Stimulated activated CD4-positive, alpha-beta T cell treated with anti-CD3 and anti-CD28 coated beads, Interleukin-1b, Interleukin-23, amount 100 ng/mL, for 1 hour (primary cell): ENCODE results near the gene ARFGAP3.
"Not testable (repeated sequence)": the region's sequence is repeated elsewhere in the genome, so short reads cannot be mapped to it uniquely, and the experiment has no call there.

Source experiments
- DNase-seq, 2 donors: peaks; one replicate each; pipeline ENCODE4 v3.0.0-alpha.2; 2020; ENCODE audit warnings: low read depth in 2 of 2

Gene ARFGAP3

DNA sequence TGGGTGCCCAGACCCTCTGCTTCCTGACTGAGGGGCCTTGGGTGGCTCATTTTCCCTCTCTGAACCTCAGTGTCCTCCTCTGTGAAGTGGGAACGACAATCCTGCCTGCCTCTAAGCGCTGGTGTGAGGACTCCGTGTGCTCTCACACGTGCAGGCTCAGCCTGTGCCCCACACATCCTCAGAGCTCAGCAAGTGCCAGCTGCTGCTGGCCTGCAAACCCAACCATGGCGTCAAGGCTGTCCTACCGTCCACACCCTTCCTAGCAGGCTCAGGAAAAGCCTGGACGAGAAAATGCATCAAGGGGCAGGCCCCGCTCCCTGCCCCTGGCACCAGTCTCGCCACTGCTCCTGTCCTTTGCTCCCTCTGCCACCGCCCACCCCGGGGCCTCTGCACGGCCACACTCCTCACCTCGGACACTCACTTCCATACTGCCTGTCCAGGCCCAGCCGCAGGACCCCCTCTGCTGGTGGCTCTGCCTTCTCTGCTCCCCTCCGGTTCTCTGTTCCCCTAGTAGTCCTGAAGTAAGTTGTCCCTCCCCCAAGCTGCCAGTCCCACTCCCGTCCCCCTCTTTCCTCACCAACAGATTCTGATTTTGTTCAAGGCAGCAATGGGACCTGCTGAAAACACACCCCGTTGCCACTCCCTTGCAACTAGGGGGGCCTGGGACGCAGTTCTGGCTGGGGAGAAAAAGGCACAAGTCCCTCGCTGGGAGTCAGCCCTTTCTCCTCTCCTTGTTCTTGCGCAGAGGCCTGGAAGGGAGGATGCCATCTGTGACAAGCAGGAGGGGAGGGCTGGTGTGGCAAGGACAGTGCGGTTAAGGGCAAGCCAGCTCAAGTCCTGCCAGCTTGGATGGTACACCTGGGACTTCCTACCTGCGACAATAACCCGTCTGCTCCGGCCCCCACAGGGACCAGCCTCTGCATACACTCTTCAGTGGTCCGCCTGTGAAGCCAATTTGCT is 62.2 kb downstream of the ARFGAP3 start:
- no peak for DNase-seq

DNA sequence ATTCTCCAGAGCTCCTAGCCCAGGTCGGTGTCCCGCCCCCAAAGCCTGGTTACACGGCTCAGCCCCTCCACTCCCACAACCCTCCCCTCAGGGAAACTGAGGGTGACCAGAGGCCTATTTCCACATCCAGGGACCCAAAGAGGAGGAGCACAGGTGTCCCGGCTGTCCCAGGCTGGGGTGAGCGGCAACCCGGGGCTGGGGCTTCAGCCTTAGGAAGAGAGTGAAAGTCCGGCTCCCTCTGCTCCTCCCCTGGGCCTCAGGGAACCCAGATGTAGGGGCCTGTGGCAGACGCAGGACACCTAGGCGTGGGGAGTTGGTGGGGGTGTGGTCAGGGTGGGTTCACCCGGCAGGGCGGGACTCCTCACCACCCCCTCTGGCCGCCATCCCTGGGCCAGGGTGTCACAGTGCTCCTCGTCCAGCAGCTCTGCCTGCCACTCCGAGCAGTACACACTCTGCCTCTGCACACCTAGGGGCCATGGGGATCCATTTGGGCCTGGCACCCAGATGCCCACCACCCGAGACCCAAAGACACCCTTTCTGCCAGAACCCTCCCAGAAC is 63.1 kb downstream of the ARFGAP3 start:
- DNase-seq, result no peak

DNA sequence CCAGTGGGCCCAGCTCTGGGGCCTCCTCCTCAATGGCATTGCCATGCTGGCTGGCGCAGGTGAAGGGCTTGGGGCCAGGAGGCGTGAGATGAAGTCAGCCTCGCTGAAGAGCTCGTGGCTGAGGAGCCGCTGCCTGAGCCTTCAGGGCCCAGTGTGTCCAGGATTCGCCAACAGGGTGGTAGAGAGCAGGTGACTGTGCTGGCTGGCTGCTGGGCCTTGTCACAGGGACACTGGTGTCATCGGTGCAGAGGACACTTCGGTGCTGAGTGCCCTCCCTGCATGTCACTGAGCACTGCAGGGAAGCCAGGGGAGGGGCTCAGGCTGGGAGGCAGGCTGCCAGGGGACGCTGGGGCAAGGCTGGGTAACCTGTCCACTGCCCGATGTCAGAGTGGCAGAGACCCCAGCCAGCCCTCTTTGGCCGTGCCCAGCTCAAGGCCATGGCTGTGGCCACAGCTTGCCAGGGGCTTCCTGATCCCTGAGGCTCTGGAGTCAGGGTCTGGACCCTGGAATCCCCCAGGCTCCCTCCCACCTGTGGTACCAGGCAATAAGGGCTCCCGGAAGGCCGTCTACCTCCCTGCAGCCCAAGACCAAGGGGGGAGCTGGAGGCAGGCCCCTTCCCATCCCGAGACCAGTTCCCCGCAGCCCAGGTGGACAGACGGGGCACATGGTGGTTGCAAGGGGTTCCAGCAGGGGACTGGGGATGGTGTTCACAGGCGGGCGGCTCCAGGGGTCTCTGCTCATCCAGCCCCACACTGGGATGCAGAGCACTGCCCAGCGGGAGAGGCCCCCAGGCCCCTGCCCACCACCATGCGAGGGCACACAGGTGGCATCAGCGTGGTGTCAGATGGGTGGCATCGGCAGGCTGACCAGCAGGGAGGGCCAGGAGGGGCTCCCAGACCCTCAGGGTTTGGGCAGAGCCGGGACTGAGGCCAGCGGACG is 63.9 kb downstream of the ARFGAP3 start:
- DNase-seq, result no peak

DNA sequence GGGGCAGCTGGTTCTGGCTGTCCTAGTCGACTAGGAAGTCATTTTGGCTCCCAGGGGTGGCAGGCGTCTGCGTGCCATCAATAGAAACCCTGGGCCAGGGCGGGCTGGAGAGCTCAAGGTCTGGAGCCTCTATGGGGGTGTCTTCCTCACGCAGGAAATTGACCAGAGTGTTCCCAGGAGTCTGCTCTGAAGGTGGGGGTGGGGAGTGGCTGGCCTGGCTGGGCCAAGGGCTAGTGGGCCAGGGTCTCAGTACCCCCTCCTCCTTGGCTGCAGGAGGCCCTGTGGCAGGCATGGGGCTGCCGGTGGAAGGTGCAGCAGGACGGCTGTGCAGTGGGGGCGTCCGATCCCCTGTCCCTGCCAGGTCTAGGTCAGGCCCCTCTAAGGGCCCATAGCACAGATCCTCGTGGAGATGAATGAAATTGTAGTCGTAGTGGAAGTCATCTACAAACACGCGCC is 64.6 kb downstream of the ARFGAP3 start:
- no peak for DNase-seq

DNA sequence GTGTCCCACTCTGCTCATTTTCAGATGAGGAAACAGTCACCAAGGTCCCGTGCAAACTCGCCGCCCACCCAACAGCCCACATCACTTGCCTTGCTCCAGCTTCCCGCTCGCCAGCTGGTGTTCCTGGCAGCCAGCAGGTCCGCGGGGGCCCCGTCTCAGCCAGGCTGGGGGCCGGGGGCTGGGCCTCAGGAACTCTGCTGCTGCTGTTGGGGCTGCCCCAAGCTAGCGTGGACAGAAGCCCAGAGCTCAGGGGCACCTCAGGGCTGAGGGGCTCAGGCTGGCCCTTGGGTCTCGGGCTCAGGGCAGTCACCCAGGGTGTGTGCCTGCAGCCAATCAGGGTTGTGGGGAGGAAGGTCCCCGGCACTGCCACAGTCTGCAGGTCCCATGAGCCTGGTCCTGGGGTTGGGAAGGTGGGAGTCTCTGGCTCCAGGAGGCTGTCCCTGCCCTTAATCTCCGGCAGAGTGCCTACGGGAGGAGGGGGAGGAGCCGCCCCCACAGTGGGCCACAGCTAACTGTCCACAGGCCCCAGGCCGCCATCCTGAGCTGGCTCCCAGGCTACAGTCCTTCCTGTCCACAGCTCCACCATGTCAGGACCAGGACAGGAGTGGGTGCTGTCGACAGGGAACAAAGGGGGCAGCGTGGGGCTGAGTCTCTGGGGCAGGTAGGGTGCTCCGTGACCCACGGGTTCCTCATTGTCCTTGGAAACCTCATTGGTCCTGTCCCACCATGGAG is 65.2 kb downstream of the ARFGAP3 start:
- DNase-seq, result no peak

DNA sequence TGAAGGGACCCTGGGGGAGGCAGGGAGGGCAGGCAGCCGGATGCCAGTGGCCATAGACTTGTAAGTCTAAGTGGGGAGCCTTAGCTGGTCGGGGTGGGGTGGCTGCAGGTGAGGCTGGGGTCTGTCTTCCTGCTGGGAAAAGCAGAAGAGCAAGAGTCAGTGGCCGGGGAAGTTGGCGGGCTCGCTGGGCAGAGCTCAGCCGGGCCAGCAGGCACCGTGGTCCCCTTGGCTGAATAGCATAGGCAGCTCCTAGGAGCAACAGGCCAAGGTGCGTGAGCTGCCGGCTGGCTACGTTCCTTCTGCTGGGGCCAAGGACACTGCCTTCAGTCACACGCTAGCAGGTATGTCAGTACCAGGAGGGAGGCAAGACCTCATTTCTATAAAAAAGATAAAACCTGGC is 68.6 kb downstream of the ARFGAP3 start:
- DNase-seq, result no peak

DNA sequence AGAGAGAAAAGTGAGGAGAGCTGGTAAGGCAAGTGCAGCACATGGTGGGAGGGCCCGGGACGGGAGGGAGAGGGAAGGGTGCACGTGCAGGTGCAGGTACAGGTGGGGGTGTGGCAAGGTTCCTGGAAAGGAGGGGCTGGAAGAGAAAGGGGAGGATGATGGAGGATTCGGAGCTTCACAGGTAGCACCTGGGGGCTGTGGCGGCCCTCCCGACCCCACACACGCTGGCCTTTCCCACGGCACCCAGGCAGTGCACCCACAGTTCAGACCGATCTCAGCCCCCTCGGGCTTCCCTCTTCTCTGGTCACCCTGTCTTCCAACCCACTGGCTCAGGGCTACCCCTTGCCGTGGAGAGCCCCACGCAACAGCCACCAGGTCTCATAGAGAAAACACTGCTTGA is 69.1 kb downstream of the ARFGAP3 start:
- DNase-seq, result no peak

DNA sequence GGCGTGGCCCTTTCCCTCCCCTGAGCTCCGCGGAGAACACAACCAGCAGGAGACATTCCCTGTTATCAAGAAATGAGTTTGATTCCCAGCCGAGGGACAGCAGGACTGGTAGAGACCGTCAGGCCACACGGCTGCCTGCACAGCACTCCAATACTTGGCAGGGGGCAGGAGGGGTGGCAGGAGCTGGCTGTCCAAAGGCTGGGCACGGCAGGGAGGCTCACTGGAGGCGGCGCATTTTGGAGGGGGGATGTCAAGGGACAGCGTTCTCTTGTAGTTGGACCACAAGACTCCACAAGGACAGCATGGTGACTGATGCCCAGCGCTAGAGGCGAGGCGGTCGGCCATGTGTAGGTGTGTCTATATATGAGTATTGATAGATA is 69.7 kb downstream of the ARFGAP3 start:
- no peak for DNase-seq

DNA sequence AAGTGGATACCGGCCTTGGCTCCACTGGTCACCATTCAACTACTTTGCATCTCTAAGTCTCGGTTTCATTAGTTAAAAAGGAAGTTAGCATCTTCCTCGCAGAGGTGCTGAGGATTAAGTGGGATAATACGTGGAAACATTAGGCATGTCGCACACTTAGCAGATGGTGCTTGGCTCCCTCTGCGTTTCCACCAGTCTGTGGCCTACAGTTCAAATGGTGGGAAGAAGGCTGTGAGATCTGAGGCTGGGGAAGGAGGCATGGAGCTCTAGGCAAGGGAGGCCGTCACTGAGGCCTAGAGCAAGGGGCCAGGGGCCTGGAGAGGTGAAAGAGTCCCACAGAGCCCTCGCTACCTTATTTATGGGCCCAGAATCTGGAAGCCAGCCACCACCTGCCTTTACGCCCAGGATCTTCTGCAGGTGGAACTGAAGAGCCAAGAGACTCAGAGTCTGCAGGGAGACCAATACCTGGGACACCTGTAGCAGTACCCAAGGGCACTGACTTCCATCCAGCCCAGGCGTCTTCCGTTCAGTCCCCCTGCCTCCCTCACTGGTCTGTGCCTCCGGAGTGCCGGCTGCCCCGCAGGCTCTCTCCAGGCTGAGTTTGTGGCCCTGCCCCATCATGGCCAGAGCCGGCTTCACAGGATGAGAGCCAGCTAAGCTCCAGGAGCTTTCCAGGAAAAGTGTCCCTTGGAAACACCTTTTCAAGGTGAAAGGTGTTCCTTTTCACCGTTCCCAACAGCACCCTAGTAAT is 70.3 kb downstream of the ARFGAP3 start:
- no peak for DNase-seq

DNA sequence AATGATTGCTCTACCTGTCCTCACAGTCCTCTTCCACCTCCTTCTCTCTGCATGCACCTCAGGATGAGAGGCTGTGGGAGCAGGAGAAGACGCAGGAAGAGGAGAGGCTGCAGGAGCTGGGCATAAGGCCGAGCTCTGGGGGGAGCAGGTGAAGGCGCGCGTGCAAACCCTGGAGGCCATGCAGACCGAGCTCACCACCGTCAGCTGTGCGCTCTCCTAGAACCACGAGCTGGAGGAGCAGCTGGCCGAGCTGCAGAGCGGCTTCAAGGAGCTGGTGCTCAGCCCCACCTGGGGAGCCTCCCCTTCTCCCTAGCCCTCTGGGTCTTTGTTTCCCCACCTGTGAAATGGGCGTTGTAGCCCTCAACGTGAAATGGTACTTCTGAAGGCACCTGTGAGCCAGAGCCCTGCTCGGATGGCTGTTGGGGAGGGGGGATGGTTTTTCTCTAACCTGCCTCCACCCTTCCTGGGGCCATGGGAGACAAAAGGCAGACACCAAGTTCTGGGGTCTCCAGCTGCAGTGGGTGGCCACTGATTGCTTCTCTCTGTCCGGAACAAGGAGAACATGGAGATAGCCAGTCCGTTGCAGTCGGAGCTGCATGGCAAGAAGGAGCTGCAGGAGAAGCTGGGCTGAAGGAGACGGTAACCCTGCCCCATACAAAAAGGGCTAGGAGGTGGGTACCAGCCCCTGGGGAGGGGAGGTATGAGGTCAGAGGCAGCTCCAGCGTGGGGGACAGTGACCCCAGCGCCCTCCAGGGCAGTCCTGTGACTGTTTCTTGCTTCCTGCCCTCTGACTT is 71.2 kb downstream of the ARFGAP3 start:
- DNase-seq, result no peak

DNA sequence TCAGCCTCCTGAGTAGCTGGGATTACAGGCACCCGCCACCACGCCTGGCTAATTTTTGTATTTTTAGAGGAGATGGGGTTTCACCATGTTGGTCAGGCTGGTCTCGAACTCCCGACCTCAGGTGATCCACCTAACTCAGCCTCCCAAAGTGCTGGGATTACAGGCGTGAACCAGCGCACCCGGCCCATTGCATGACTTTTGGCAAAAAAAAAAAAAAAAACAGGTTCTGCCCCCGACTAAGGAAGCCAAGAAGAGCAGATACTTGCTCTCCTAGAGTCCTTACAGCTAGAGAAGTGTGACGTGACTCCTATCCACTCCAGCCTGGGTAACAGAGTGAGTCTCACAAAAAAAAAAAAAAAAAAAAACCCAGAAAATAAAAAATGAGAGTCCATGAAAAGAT is 74.8 kb downstream of the ARFGAP3 start:
- DNase-seq, result not testable (repeated sequence)

DNA sequence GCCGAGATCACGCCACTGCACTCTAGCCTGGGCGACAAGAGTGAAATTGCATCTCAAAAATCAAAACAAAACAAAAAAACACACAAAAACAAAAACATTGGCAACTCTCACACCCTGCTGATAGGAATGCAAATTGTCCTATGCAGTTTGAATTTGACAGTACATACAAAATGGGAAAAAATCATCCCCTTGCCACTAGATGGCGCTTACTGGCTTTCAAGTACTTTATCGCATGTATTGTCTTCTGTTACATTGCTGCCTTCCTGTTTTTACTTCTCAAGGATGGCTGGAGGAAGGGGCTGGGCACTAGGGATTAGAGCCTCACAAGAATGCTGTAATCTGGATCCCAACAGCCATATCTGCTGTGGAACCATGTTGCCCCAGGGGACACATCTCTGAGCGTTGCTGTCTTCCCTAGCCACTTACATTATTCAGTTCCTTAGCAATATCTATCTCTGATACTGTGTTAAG is 77.0 kb downstream of the ARFGAP3 start:
- no peak for DNase-seq

DNA sequence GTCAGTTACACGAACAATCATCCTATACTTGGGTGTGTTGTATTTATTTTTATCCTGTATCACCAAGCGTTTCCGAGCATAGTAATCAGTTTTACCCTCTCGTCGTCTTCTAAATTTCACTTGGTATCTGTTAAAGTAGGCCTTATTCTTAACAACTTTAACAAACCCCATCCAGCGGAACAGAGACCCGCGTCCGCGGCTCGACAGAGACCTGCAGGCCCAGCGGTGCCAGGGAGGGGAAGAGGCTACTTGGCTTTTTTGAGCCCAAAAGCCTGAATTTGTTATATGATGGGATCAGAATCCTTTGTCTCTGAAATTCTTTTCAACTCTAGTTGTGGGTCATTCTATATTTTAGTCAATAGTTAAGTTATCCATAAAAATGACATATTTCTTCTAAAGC is 79.9 kb downstream of the ARFGAP3 start:
- no peak for DNase-seq

DNA sequence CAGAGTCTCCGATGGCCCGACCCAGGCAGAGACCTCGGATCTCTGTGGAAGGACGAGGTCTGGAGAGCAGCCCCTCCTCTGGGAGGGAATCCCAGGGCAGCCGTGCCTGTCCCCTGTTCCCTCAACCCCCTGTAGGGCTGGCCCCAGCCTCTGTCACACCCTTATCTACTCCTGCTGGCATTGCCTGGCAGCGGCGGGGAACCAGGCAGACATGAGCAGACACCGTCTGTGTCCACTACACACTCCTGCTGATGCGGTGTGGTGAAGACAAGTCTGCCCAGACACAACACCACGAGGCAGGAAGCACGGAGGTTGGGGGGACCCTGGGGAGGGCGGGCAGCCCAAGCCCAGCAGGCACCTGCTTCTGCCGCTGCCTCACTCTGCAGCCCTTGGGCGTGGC is 83.9 kb downstream of the ARFGAP3 start:
- DNase-seq, result no peak

DNA sequence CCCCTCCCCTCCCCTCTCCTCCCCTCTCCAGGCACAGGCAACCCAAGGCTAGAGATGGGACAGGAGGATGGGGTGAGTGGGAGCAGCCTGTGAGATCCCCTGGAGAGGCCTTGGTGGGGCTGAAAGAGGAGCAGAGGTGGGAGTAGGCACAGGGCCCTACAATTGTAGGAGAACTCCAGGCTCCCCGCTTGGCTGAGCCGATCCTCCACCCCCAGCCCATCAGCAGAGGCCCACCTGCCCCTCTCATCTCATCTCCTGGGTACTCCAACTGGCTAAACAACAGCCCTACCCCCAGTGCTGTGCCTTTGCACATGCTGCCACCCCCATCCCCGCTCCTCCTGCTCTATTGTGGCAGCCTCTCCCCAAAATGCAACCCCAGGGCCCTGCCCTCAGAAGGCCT is 84.4 kb downstream of the ARFGAP3 start:
- DNase-seq, result no peak

DNA sequence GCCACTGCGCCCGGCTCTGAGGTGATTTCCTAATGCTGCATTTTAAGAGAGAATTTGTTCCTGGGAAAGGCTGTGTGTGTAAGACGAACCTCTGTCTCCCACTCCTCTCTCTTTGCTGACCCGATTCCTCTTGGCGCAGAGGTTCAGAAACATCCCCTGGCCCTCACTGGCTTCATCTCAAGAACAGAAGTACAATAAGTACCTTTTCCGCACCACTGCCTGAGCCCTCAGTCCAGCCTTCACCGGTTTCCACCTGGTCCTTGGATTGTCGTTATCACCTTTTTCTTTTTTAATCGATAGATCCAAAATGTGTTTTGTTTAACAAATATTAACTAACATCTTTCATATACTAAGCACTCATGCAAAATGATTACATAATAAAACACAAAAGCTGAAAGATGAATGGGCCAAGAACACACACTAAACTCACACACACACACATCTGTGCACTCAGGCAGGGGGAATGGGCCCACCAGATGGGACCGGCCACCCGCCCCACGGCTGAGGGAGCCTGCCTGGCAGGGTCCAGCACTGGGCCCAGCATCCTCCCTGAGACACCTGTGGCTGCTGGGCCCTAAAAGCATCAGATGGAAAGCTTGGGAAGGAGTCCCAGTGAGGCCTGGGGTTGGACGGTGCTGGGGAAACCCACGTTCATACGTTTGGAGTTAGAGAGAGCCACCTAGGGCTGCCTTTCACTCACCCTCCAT is 86.0 kb downstream of the ARFGAP3 start:
- no peak for DNase-seq

DNA sequence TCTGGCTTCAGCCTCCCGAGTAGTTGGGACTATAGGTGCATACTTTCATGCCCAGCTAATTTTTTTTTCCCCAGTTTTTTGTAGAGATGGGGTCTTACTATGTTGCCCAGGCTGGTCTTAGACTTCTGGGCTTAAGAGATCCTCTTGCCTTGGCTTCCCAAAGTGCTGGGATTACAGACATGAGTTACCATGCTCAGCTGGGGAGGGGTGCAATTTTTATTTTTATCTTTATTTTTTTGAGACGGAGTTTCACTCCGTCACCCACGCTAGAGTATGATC is 86.7 kb downstream of the ARFGAP3 start:
- DNase-seq, result no peak

DNA sequence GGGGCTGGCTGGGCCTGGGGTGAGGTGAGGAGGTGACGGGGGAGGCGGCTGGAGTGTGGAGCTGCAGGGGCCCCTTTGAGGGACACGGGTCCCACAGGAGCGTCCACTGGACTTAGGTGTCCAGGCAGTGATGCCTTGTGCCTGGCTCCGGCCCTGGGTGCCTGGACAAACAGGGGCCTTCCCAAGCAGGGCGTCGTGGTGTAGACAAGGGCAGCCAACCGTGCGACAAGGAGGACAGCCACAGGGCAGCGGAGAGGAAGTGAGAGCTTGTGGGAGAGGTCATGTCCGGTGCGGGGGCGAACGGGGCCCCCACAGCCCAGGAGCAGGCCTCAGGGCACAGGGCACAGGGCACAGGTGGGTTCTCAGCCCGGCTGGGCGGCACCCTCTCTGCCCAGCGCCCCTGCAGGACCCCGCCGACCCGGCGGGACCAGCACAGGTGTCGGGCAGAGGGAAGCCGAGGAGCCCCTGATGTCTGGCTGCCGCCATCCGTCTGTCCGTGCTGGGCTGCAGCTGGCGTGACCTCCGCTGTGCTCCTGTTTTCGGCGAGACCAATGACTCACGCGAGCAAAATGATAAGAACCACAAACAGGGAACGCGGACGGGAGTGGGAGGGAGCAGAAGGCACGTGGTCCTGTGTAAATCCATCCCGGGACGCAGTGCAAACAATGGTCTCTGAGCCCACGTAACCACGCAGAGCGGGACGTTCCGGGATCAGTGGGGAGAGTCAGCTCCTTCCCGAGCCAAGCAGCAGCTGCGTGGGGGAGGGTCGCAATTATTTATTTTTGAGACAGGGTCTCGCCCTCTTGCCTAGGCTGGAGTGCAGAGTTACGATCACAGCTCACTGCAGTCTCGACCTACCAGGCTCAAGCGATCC is 87.3 kb downstream of the ARFGAP3 start:
- DNase-seq, result no peak

DNA sequence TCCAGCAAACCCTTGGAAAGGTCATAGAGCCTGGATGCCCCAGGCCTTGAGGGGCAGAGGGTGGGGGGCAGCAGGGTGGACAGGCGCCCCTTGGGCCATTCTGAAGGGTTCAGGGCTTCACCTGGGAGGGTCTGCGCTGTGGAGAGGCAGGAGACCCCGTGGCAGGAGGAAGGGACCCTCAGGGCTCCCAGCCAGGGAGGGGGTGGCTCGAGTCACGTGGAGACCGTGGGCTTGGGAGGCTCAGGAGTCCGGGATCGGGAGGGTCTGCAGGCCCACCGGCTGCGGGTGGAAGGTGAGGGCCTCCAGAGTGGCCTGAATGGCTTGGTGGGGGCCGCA is 87.9 kb downstream of the ARFGAP3 start:
- no peak for DNase-seq
